PFSK-1 (cell line): ENCODE data around the gene SUCLG2.

Experiments
- SIN3A ChIP-seq: IDR thresholded peaks from 2 replicates; pipeline ENCODE4 v1.6.1; 2012; ENCODE audit warnings: mild to moderate bottlenecking, low read length, moderate library complexity, borderline replicate concordance; ENCODE audit not compliant: insufficient read depth
- TAF1 ChIP-seq: IDR thresholded peaks from 2 replicates; pipeline ENCODE4 v1.6.1; 2012; ENCODE audit warnings: low read length, control low read depth, borderline replicate concordance; ENCODE audit not compliant: insufficient read depth

GRCh38 chr3:67640023-67640660 lies 14.3 kb downstream of the SUCLG2 start:
- TF ChIP-seq TAF1 (no peak), SIN3A (no peak)
